Natural killer cell (primary cell): ENCODE results near the gene HBZ. TPM values are rescaled to one million over a fixed set of nuclear protein-coding genes. Genes with fewer than 3 reads are reported as not detected.
"Not testable (repeated sequence)": the region's sequence is repeated elsewhere in the genome, so short reads cannot be mapped to it uniquely, and the experiment has no call there.

Source experiments
- ATAC-seq, 3 donors: fragments of 150-1000 bp in 2 of 3; fragments of 200-7000 bp in 1 of 3; cut with Tn5 transposase; 1 replicate in 1 of 3; 2 replicates in 2 of 3; pipeline ENCODE4 v1.10.0; 2021; ENCODE audit warnings: mild to moderate bottlenecking in 2 of 3, moderate library complexity in 2 of 3
- DNase-seq, 2 donors: peaks; one replicate each; pipeline versions ENCODE4 v3.0.0 to v3.0.0-alpha.2; 2013 to 2021; ENCODE audit warnings: mixed read lengths in 1 of 2
- H3K27ac ChIP-seq: one replicate; pipeline ENCODE4 v1.5.1; 2013; ENCODE audit warnings: mild to moderate bottlenecking, low read length
- H3K27me3 ChIP-seq: one replicate; pipeline ENCODE4 v1.6.1; 2013; ENCODE audit warnings: low read length; ENCODE audit not compliant: control insufficient read depth, insufficient read depth
- H3K36me3 ChIP-seq: one replicate; pipeline ENCODE4 v1.6.1; 2013; ENCODE audit warnings: low read length; ENCODE audit not compliant: control insufficient read depth, insufficient read depth
- H3K4me1 ChIP-seq: one replicate; pipeline ENCODE4 v1.6.1; 2013; ENCODE audit warnings: low read length; ENCODE audit not compliant: control insufficient read depth, insufficient read depth
- H3K4me3 ChIP-seq: one replicate; pipeline ENCODE4 v1.5.1; 2013; ENCODE audit warnings: low read length
- H3K9me3 ChIP-seq: one replicate; pipeline ENCODE4 v1.6.1; 2013; ENCODE audit warnings: low read length; ENCODE audit not compliant: control insufficient read depth, insufficient read depth
- H3K27ac Mint-ChIP-seq, 2 donors: one replicate each; pipeline ENCODE4 v1.8.0; 2022; ENCODE audit warnings: mild to moderate bottlenecking in 2 of 2, mixed read lengths in 2 of 2, moderate library complexity in 1 of 2
- H3K27me3 Mint-ChIP-seq, 2 donors: one replicate each; pipeline ENCODE4 v1.8.0; 2022; ENCODE audit warnings: low read depth in 2 of 2, mixed read lengths in 2 of 2
- H3K36me3 Mint-ChIP-seq: one replicate; pipeline ENCODE4 v1.8.0; 2022; ENCODE audit warnings: mixed read lengths
- H3K4me1 Mint-ChIP-seq, 2 donors: one replicate each; pipeline ENCODE4 v1.8.0; 2022; ENCODE audit warnings: mixed read lengths in 2 of 2
- H3K4me3 Mint-ChIP-seq: one replicate; pipeline ENCODE4 v1.8.0; 2022; ENCODE audit warnings: mild to moderate bottlenecking, moderate library complexity, mixed read lengths
- H3K9me3 Mint-ChIP-seq, 2 donors: one replicate each; pipeline ENCODE4 v1.8.0; 2022; ENCODE audit warnings: mixed read lengths in 2 of 2
- WGBS: methylation state at CpG from one replicate; pipeline ENCODE4 v1.1.7; 2013; ENCODE audit warnings: missing lambda C conversion rate; ENCODE audit not compliant: insufficient coverage; 5-methylcytosine and 5-hydroxymethylcytosine counted together
- intact Hi-C: fragments of 100-400 bp; cut with micrococcal nuclease; formaldehyde crosslinking; loops from one replicate; pipeline ENCODE4 v1.14.2; 2022
- total RNA-seq, 4 donors: library from RNA; stranded (reverse); fragments of 120-200 nt in 1 of 4; gene quantifications; one replicate each; pipeline versions ENCODE4 v1.2.3 to v1.2.4, GENCODE V29; 2013 to 2022
- TF ChIP-seq, protein P1 (sequence below): fragments of 200-600 bp; IDR thresholded peaks from one replicate; pipeline ENCODE4 v1.8.0; 2022; ENCODE audit warnings: antibody characterized with exemption

Gene HBZ
- total RNA-seq, 3 donors from 2014 or later (not counting 1 experiment from before 2014, with no cell fraction given): not detected

GRCh38 chr16:122361-122760 lies 30.1 kb upstream of the HBZ start:
- Mint-ChIP-seq H3K9me3 (no peaks in the 10 kb centered on the region), H3K36me3 (no peaks in the 10 kb centered on the region), H3K27ac (peak overlapping the region; percentile 90 to 91), H3K4me3 (no peak overlapping the region), H3K27me3 (no peaks in the 10 kb centered on the region), H3K4me1 (peaks cover 39% of the 10 kb centered on the region in 2 donors)
- TF ChIP-seq, protein P1, sequence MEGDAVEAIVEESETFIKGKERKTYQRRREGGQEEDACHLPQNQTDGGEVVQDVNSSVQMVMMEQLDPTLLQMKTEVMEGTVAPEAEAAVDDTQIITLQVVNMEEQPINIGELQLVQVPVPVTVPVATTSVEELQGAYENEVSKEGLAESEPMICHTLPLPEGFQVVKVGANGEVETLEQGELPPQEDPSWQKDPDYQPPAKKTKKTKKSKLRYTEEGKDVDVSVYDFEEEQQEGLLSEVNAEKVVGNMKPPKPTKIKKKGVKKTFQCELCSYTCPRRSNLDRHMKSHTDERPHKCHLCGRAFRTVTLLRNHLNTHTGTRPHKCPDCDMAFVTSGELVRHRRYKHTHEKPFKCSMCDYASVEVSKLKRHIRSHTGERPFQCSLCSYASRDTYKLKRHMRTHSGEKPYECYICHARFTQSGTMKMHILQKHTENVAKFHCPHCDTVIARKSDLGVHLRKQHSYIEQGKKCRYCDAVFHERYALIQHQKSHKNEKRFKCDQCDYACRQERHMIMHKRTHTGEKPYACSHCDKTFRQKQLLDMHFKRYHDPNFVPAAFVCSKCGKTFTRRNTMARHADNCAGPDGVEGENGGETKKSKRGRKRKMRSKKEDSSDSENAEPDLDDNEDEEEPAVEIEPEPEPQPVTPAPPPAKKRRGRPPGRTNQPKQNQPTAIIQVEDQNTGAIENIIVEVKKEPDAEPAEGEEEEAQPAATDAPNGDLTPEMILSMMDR: no peak
- Histone ChIP-seq H3K9me3 (no peaks in the 10 kb centered on the region), H3K4me1 (peaks cover 59% of the 10 kb centered on the region), H3K4me3 (no peak overlapping the region), H3K27ac (peak overlapping the region; percentile 96), H3K36me3 (no peaks in the 10 kb centered on the region), H3K27me3 (no peaks in the 10 kb centered on the region)
- ATAC-seq: no peak
- intact Hi-C loops: no loop called here
- 100% methylated on average over 1 of the region's 1 CpG for WGBS
- DNase-seq: no peak

DNA sequence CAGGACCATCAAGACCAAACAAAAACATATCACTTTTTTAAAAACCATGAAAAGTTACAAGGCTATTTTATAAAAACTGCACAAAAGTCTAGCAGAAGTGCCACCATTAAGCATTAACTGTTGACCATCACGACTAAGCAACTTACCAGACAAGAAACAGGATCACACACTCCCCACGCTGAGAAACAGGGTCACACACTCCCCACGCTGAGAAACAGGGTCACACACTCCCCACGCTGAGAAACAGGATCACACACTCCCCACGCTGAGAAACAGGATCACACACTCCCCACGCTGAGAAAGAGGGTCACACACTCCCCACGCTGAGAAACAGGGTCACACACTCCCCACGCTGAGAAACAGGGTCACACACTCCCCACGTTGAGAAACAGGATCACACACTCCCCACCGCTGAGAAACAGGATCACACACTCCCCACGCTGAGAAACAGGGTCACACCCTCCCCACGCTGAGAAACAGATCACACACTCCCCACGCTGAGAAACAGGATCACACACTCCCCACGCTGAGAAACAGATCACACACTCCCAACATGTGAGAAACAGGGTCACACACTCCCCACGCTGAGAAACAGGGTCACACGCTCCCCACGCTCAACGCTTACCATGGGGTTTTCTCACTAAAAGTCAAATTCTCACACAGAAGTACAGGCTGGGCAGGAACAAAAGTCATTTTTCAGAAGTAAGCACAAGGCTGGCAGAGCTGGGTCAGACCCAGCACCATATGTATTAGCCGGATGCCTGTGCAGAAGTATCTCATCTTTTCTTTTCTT lies 28.7 kb upstream of the HBZ start:
- intact Hi-C loops, H3K9me3 Mint-ChIP-seq, H3K27me3 ChIP-seq, H3K36me3 ChIP-seq, H3K9me3 ChIP-seq, H3K36me3 Mint-ChIP-seq, H3K4me3 ChIP-seq, H3K27me3 Mint-ChIP-seq: not testable (repeated sequence)
- 40% methylated on average over 15 of the region's 19 CpGs for WGBS
- peak; percentile 44 to 66 for DNase-seq
- Histone ChIP-seq H3K4me1 (peaks cover 64% of the 10 kb centered on the region), H3K27ac (peak overlapping the region; percentile 96)
- ATAC-seq: peak; percentile 87 to 90 (median 89)
- peak overlapping the region; percentile 90 to 91 for H3K27ac Mint-ChIP-seq
- peak overlapping the region; percentile 64 for H3K4me3 Mint-ChIP-seq
- H3K4me1 Mint-ChIP-seq: peaks cover 31 to 35% of the 10 kb centered on the region in 2 donors

GRCh38 chr16:125011-125410 lies 27.4 kb upstream of the HBZ start:
- peak overlapping the region; percentile 90 to 91 for H3K27ac Mint-ChIP-seq
- H3K36me3 Mint-ChIP-seq: no peaks in the 10 kb centered on the region

GRCh38 chr16:129075-129474 lies 23.4 kb upstream of the HBZ start:
- H3K4me3 ChIP-seq: no peak overlapping the region
- TF ChIP-seq, protein P1: no peak
- DNase-seq (no peak), ATAC-seq (peak; percentile 44 to 53 (median 51))
- 41% methylated on average over 2 of the region's 2 CpGs for WGBS
- no peak overlapping the region for H3K4me3 Mint-ChIP-seq
- no peaks in the 10 kb centered on the region for H3K36me3 ChIP-seq
- H3K4me1 ChIP-seq: peaks cover 58% of the 10 kb centered on the region
- peak overlapping the region; percentile 42 for H3K27ac ChIP-seq
- peak overlapping the region; percentile 76 to 85 for H3K27ac Mint-ChIP-seq
- H3K9me3 ChIP-seq: no peaks in the 10 kb centered on the region
- intact Hi-C loops: no loop called here
- peaks cover 45 to 52% of the 10 kb centered on the region in 2 donors for H3K4me1 Mint-ChIP-seq
- H3K27me3 ChIP-seq: no peaks in the 10 kb centered on the region
- H3K36me3 Mint-ChIP-seq: no peaks in the 10 kb centered on the region
- H3K9me3 Mint-ChIP-seq: no peaks in the 10 kb centered on the region
- no peaks in the 10 kb centered on the region for H3K27me3 Mint-ChIP-seq

More at GRCh38 chr16:125011-125410, 27.4 kb upstream of the HBZ start:
- Histone ChIP-seq H3K4me3 (no peak overlapping the region), H3K27ac (peak overlapping the region; percentile 96), H3K27me3 (no peaks in the 10 kb centered on the region), H3K4me1 (peaks cover 77% of the 10 kb centered on the region), H3K36me3 (no peaks in the 10 kb centered on the region), H3K9me3 (no peaks in the 10 kb centered on the region)
- ATAC-seq (no peak), DNase-seq (no peak)
- Mint-ChIP-seq H3K27me3 (no peaks in the 10 kb centered on the region), H3K9me3 (no peaks in the 10 kb centered on the region), H3K4me3 (no peak overlapping the region), H3K4me1 (peaks cover 43 to 47% of the 10 kb centered on the region in 2 donors)
- WGBS: 93% methylated on average over 2 of the region's 3 CpGs
- intact Hi-C loops: no loop called here
- TF ChIP-seq, protein P1: no peak
